Activated naive CD8-positive, alpha-beta T cell treated with anti-CD3 and anti-CD28 coated beads, Interleukin-2, amount 50 U/mL, for 16 hours (primary cell): ENCODE results near the gene NCOA4.
A peak's percentile ranks its signal among the peaks of the same experiment; 100 is the strongest.
"Not testable (repeated sequence)": the region's sequence is repeated elsewhere in the genome, so short reads cannot be mapped to it uniquely, and the experiment has no call there.

Source experiments
- DNase-seq: peaks from one replicate; pipeline ENCODE4 v3.0.0-alpha.2; 2020; ENCODE audit warnings: low read depth, low spot score

The NCOA4 gene

GRCh38 chr10:46052057-46052790 lies 21.8 kb upstream of the NCOA4 start:
- DNase-seq: no peak

DNA sequence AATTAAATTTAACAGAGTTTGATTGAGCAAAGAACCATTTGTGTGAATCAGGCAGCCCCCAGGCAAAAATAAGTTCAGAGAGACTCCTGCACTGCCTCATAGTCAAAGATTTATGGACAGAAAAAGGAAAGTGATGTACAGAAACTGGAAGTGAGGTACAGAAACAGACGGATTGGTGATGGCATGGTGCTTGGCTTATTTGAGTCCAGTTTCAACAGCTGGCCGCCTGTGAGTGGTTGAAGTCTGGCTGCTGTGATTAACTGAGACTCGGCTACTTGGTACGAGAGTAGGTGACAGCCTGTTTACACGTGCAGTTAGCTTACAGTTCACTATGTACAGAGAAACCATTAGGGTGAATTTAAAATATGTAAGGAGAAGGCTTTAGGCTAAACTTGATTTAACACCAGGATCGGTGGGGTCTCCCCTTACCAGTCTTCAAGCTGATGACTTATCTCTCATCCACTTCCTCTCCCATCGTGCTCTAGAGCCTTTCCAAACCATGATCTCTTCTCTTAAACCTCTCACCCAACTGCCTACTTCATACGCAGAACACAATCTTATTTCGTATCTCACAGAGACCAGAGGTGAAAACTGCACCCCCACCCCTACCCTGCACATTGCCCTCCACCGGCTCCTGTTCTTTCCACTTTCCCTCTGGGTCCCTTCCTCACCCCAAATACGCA lies 20.7 kb upstream of the NCOA4 start:
- no peak for DNase-seq

DNA sequence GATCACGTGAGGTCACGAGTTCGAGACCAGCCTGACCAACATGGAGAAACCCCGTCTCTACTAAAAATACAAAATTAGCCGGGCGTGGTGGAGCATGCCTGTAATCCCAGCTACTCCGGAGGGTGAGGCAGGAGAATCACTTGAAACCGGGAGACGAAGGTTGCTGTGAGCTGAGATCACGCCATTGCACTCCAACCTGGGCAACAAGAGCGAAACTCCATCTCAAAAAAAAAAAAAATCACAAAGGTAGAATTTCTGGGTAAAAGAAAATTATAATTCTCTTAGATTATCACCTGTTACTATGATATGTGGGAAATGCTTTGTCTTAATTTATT lies 19.0 kb upstream of the NCOA4 start:
- not testable (repeated sequence) for DNase-seq

GRCh38 chr10:46048152-46048551 lies 17.7 kb upstream of the NCOA4 start:
- no peak for DNase-seq

GRCh38 chr10:46046261-46046660 lies 15.8 kb upstream of the NCOA4 start, which contains the start of gene MSMB:
Gene MSMB (minus strand): TSS chr10:46046269. CDS start chr10:46046237, 32 bp downstream.
- DNase-seq: no peak

DNA sequence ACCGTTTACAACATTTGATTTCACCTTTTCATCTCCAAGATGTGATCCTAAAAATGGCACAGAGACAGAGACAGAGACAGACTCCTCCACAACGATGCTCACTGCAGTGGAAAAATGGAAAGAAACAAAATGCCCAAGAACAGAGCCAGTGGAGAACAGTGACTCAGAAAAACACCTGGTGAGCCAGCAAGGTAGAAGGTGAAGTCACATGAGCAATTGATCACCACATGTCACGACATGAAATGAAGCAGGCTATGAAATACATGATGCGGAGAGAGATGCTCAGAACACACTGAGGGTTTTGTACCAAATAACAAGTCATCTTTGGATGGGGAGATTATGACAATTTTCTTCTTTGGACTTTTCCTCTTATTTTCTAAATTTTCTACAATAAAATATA lies 12.1 kb upstream of the NCOA4 start:
- DNase-seq: no peak

- DNase-seq: no peak
These were observed 9.6 kb upstream of the NCOA4 start for GRCh38 chr10:46040004-46040403.

GRCh38 chr10:46037107-46037825 lies 6.8 kb upstream of the NCOA4 start:
- no peak for DNase-seq

GRCh38 chr10:46035923-46036849 lies 5.8 kb upstream of the NCOA4 start:
- no peak for DNase-seq

- DNase-seq: no peak
These were observed 3.2 kb upstream of the NCOA4 start for GRCh38 chr10:46033602-46034011.

GRCh38 chr10:46031648-46032532 lies 1.5 kb upstream of the NCOA4 start:
- DNase-seq: no peak

DNA sequence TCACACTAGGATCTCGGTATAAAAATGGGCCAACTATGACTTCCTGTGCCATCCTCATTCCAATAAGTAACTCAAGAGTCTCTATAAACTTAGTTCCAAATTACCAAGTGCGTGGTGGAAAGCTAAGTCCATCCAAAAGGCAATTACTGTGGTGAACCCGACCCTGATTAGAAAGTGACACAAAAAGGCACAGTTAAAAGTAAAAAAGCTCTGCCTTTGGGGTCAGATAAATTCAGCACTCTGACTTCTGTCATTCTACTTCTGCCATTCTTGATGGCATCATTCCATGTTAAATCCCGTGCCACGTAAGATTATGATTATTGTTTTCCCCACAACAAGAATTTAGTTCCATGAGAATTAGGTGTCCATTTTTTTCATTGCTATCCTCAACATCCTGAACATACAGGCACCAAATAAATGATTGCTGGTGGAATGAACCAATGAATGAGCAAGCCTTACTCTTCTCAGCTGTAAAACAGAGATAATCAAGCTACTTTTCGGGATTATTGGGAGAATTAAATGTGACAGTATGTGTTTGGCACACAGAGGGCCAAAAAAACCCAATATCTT lies 877 bp downstream of the NCOA4 start:
- no peak for DNase-seq

- DNase-seq: no peak
These were observed 1.6 kb downstream of the NCOA4 start for GRCh38 chr10:46028584-46029460.

GRCh38 chr10:46026106-46026505 lies 4.3 kb downstream of the NCOA4 start:
- no peak for DNase-seq

DNA sequence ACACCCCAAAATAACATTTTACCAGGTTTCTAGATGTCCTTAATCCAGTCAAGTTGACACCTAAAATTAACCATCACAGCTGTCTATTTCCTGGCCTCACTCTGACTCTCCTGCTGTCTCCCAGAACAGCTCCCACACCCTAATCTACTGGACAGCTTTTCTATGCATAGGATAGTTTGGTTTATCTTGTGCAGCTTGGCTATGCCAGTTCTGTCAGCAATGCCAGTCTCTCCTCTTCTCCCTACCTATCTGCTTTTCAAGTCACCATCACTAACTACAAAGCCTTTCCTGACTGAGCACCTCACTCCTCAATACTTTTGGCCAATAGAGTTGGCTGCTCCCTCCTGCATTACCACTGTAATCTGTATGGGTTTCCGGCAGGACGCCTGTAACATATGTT lies 5.0 kb downstream of the NCOA4 start:
- DNase-seq: no peak

DNA sequence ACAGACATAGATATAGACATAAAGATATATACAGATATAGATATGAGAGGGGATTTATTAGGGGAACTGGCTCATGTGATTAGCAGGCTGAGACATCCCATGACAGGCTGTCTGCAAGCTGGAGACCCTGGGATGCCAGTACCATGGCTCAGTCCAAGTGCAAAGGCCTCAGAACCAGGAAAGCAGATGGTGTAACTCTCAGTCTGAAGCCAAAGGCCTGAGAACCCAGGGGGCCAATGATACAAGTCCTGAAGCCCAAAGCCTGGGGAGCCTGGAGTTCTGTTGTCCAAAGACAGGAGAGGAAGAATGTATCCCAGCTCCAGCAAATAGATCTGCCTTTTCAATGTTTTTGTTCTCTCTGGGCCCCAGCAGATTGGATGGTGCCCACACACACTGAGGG lies 5.5 kb downstream of the NCOA4 start:
- no peak for DNase-seq

GRCh38 chr10:46022978-46023702 lies 7.3 kb downstream of the NCOA4 start:
- DNase-seq: peak; percentile 42

DNA sequence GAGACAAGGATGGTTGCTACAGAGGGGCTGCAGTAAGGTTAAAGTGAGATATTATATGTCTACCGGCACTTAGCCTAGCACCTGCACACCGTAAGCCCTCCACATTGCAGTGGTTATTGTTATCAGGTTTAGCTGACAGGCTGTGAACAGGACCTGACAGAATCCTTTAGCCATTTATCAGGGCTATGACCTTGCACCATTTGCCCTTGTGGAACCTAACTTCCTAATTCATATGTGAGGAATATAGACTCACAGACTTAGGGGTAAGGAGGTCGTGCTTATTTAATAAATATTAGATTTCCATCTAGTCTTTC lies 10.1 kb downstream of the NCOA4 start:
- no peak for DNase-seq
